CD4-positive, alpha-beta T cell treated with Interleukin-1 beta for 1 hour (primary cell): Measurements from ENCODE around the gene ZFYVE21.

Source experiments
- DNase-seq, 2 donors: peaks; one replicate each; pipeline ENCODE4 v3.0.0-alpha.2; 2020 to 2022

Gene ZFYVE21

GRCh38 chr14:103692871-103693270 is 22.7 kb upstream of the ZFYVE21 start:
- DNase-seq, result no peak

GRCh38 chr14:103693515-103693914 is 22.1 kb upstream of the ZFYVE21 start:
- DNase-seq, result no peak

GRCh38 chr14:103694572-103695026 is 21.0 kb upstream of the ZFYVE21 start:
- no peak for DNase-seq

GRCh38 chr14:103695296-103696069 is 20.1 kb upstream of the ZFYVE21 start:
- DNase-seq, result no peak

- no peak for DNase-seq
Measured at GRCh38 chr14:103696070-103696402, 19.6 kb upstream of the ZFYVE21 start.

GRCh38 chr14:103696466-103697071 is 19.0 kb upstream of the ZFYVE21 start:
- no peak for DNase-seq

GRCh38 chr14:103697206-103697602 is 18.4 kb upstream of the ZFYVE21 start:
- DNase-seq, result no peak

GRCh38 chr14:103697603-103698379 is 17.8 kb upstream of the ZFYVE21 start:
- no peak for DNase-seq

- peak in 1 of 2 donors; percentile 17 for DNase-seq
Measured at GRCh38 chr14:103698380-103699260, 17.0 kb upstream of the ZFYVE21 start.

GRCh38 chr14:103699261-103699661 is 16.3 kb upstream of the ZFYVE21 start:
- DNase-seq, result no peak

GRCh38 chr14:103699901-103700752 is 15.5 kb upstream of the ZFYVE21 start:
- DNase-seq, result no peak

- DNase-seq, result no peak
Measured at GRCh38 chr14:103700753-103701490, 14.7 kb upstream of the ZFYVE21 start.

- DNase-seq, result no peak
Measured at GRCh38 chr14:103702095-103702494, 13.5 kb upstream of the ZFYVE21 start.

GRCh38 chr14:103702497-103703432 is 12.8 kb upstream of the ZFYVE21 start:
- DNase-seq, result no peak

- no peak for DNase-seq
Measured at GRCh38 chr14:103703433-103704385, 11.9 kb upstream of the ZFYVE21 start.

GRCh38 chr14:103704708-103705107 is 10.9 kb upstream of the ZFYVE21 start:
- no peak for DNase-seq

- no peak for DNase-seq
Measured at GRCh38 chr14:103705118-103705503, 10.5 kb upstream of the ZFYVE21 start.

GRCh38 chr14:103705504-103706284 is 9.9 kb upstream of the ZFYVE21 start:
- DNase-seq, result no peak
